GM23338 (cell line): Measurements from ENCODE around the gene SLC25A13. TPM values are rescaled to one million over a fixed set of nuclear protein-coding genes. Genes with fewer than 3 reads are reported as not detected.

Source experiments
- ATAC-seq: fragments of 200-7000 bp; cut with Tn5 transposase; 3 replicates; pipeline ENCODE4 v1.9.1; 2020
- DNase-seq: peaks from one replicate; pipeline ENCODE4 v3.0.0-alpha.2; 2015; ENCODE audit warnings: low spot score
- H2AFZ ChIP-seq: fragments of 200-600 bp; sonication (generic); 2 replicates; pipeline ENCODE4 v1.8.0; 2016; ENCODE audit warnings: antibody characterized with exemption, mild to moderate bottlenecking, moderate library complexity
- H3F3A ChIP-seq: fragments of 200-600 bp; sonication (generic); replicated peaks from 2 replicates; pipeline ENCODE4 v1.8.0; 2017; ENCODE audit warnings: antibody characterized with exemption, mixed run types, low read depth
- H3K27ac ChIP-seq: fragments of 200-600 bp; sonication (generic); 2 replicates; pipeline ENCODE4 v1.6.1; 2016; ENCODE audit warnings: low read depth
- H3K27me3 ChIP-seq: fragments of 200-600 bp; sonication (generic); 2 replicates; pipeline ENCODE4 v1.8.0; 2016; ENCODE audit warnings: mild to moderate bottlenecking, mixed run types, moderate library complexity; ENCODE audit not compliant: insufficient read depth
- H3K36me3 ChIP-seq: fragments of 200-600 bp; sonication (generic); 2 replicates; pipeline ENCODE4 v1.8.0; 2016; ENCODE audit warnings: mild to moderate bottlenecking; ENCODE audit not compliant: insufficient read depth
- H3K4me1 ChIP-seq: fragments of 200-600 bp; sonication (generic); 2 replicates; pipeline ENCODE4 v1.8.0; 2016; ENCODE audit warnings: mild to moderate bottlenecking, moderate library complexity; ENCODE audit not compliant: insufficient read depth
- H3K4me2 ChIP-seq: fragments of 200-600 bp; sonication (generic); 2 replicates; pipeline ENCODE4 v1.7.1; 2017; ENCODE audit warnings: mixed run types
- H3K4me3 ChIP-seq: fragments of 200-600 bp; sonication (generic); 2 replicates; pipeline ENCODE4 v1.6.1; 2016; ENCODE audit warnings: mixed run types
- H3K79me2 ChIP-seq: fragments of 200-600 bp; sonication (generic); replicated peaks from 2 replicates; pipeline ENCODE4 v1.8.0; 2017; ENCODE audit warnings: mild to moderate bottlenecking; ENCODE audit not compliant: insufficient read depth
- H3K9me2 ChIP-seq: fragments of 200-600 bp; sonication (generic); 2 replicates; pipeline ENCODE4 v1.8.0; 2017; ENCODE audit not compliant: insufficient read depth
- H4K20me1 ChIP-seq: fragments of 200-600 bp; sonication (generic); replicated peaks from 2 replicates; pipeline ENCODE4 v1.8.0; 2017; ENCODE audit warnings: mild to moderate bottlenecking; ENCODE audit not compliant: insufficient read depth
- H3K27ac Mint-ChIP-seq: 2 replicates; pipeline ENCODE4 v1.8.0; 2020; ENCODE audit warnings: inconsistent platforms, mild to moderate bottlenecking, moderate library complexity, mixed read lengths
- H3K27me3 Mint-ChIP-seq: 3 replicates; pipeline ENCODE4 v1.8.0; 2022; ENCODE audit warnings: low read depth, mild to moderate bottlenecking, moderate library complexity, mixed read lengths, inconsistent platforms; ENCODE audit not compliant: insufficient read depth, poor library complexity
- H3K36me3 Mint-ChIP-seq: 3 replicates; pipeline ENCODE4 v1.8.0; 2021; ENCODE audit warnings: low read depth, mild to moderate bottlenecking, inconsistent platforms, moderate library complexity, mixed read lengths
- H3K4me1 Mint-ChIP-seq: 3 replicates; pipeline ENCODE4 v1.8.0; 2020; ENCODE audit warnings: mild to moderate bottlenecking, inconsistent platforms, mixed read lengths
- H3K4me3 Mint-ChIP-seq: 3 replicates; pipeline ENCODE4 v1.8.0; 2021; ENCODE audit warnings: moderate library complexity, mild to moderate bottlenecking, inconsistent platforms, mixed read lengths
- H3K9me3 Mint-ChIP-seq: 3 replicates; pipeline ENCODE4 v1.8.0; 2020; ENCODE audit warnings: moderate library complexity, mild to moderate bottlenecking, inconsistent platforms, mixed read lengths
- CREB1 ChIP-seq: fragments of 250-450 bp; sonication (Bioruptor Pico); IDR thresholded peaks from 2 replicates; pipeline ENCODE4 v1.5.0; 2020; ENCODE audit warnings: low read depth, mild to moderate bottlenecking, moderate library complexity
- CTCF ChIP-seq, 2 experiments: fragments of 200-600 bp in 1 of 2; sonication (generic) in 1 of 2; conservative IDR thresholded peaks; 2 replicates each; pipeline versions ENCODE4 v1.5.1 to v1.6.1; 2016 to 2017; ENCODE audit warnings: antibody characterized with exemption in 2 of 2, low read depth in 2 of 2, mild to moderate bottlenecking in 2 of 2, moderate library complexity in 1 of 2
- ETS1 ChIP-seq: IDR thresholded peaks from 2 replicates; pipeline ENCODE4 v1.6.1; 2016; ENCODE audit warnings: antibody characterized with exemption
- EZH2 ChIP-seq: fragments of 200-600 bp; sonication (generic); IDR thresholded peaks from one replicate; pipeline ENCODE4 v1.8.0; 2017; ENCODE audit warnings: antibody characterized with exemption, mild to moderate bottlenecking, low read depth; ENCODE audit not compliant: unreplicated experiment
- EZH2phosphoT487 ChIP-seq: fragments of 200-600 bp; sonication (generic); IDR thresholded peaks from one replicate; pipeline ENCODE4 v1.8.1; 2018; ENCODE audit warnings: antibody characterized with exemption; ENCODE audit not compliant: unreplicated experiment
- JUNB ChIP-seq: IDR thresholded peaks from one replicate; pipeline ENCODE4 v1.6.1; 2016; ENCODE audit warnings: antibody characterized with exemption; ENCODE audit not compliant: unreplicated experiment
- NANOG ChIP-seq: IDR thresholded peaks from 2 replicates; pipeline ENCODE4 v1.6.1; 2016; ENCODE audit warnings: antibody characterized with exemption, borderline replicate concordance
- POLR2AphosphoS5 ChIP-seq: IDR thresholded peaks from 2 replicates; pipeline ENCODE4 v1.6.1; 2016; ENCODE audit warnings: antibody characterized with exemption, low read depth
- REST ChIP-seq: IDR thresholded peaks from one replicate; pipeline ENCODE4 v1.6.1; 2018; ENCODE audit warnings: antibody characterized with exemption; ENCODE audit not compliant: unreplicated experiment
- STAT1 ChIP-seq: IDR thresholded peaks from one replicate; pipeline ENCODE4 v1.6.1; 2016; ENCODE audit warnings: antibody characterized with exemption; ENCODE audit not compliant: unreplicated experiment
- ZNF114 ChIP-seq: fragments of 250-450 bp; sonication (Bioruptor Pico); IDR thresholded peaks from 2 replicates; pipeline ENCODE4 v1.5.0; 2020; ENCODE audit warnings: mild to moderate bottlenecking, moderate library complexity
- ZNF331 ChIP-seq: fragments of 250-450 bp; sonication (Bioruptor Pico); IDR thresholded peaks from 2 replicates; pipeline ENCODE4 v1.5.0; 2020; ENCODE audit warnings: low read depth, mild to moderate bottlenecking, moderate library complexity
- ZNF462 ChIP-seq: fragments of 250-450 bp; sonication (Bioruptor Pico); IDR thresholded peaks from 2 replicates; pipeline ENCODE4 v1.5.0; 2020; ENCODE audit warnings: mild to moderate bottlenecking, moderate library complexity
- polyA plus RNA-seq: library from polyadenylated mRNA; unstranded; fragments of >200 nt; fragmentation: Nextera tagmentation; extraction: Ambion mirVana; gene quantifications from 2 replicates; pipeline ENCODE4 v1.2.1, GENCODE V29; 2016
- total RNA-seq: library from RNA; depleted of rRNA; stranded (reverse); fragments of >200 nt; shearing (Covaris generic); gene quantifications from 2 replicates; pipeline ENCODE4 v1.2.3, GENCODE V29; 2014

The SLC25A13 gene
- total and polyA plus RNA-seq, 2 experiments from 2014 or later: 51.1 to 84.6 TPM

- Histone ChIP-seq H3F3A (no peaks in the 10 kb centered on the region), H3K36me3 (no peaks in the 10 kb centered on the region), H3K79me2 (no peaks in the 10 kb centered on the region), H3K27ac (no peak overlapping the region), H3K27me3 (no peaks in the 10 kb centered on the region), H3K4me1 (no peaks in the 10 kb centered on the region), H3K4me2 (no peak overlapping the region), H3K4me3 (no peak overlapping the region), H3K9me2 (no peaks in the 10 kb centered on the region), H2AFZ (no peak overlapping the region), H4K20me1 (no peaks in the 10 kb centered on the region)
- no peaks in the 10 kb centered on the region for H3K27me3 Mint-ChIP-seq
- ATAC-seq (no peak), DNase-seq (no peak)
- TF ChIP-seq EZH2 (no peak), ZNF462 (CRISPR knock-in tag) (no peak), ETS1 (no peak), STAT1 (no peak), EZH2phosphoT487 (no peak), REST (no peak), NANOG (no peak), ZNF331 (CRISPR knock-in tag) (no peak), CTCF (conservative IDR thresholded peaks at IDR 0.05; ENCODE audit: low read depth in 2 of 2) (no peak), ZNF114 (CRISPR knock-in tag) (no peak), CREB1 (no peak), POLR2AphosphoS5 (no peak), JUNB (no peak)
- H3K27ac Mint-ChIP-seq: no peak overlapping the region
- H3K36me3 Mint-ChIP-seq: no peaks in the 10 kb centered on the region
- H3K4me1 Mint-ChIP-seq: no peaks in the 10 kb centered on the region
- H3K9me3 Mint-ChIP-seq: no peaks in the 10 kb centered on the region
- H3K4me3 Mint-ChIP-seq: no peak overlapping the region
Observed at GRCh38 chr7:96090756-96091155, 231.1 kb downstream of the SLC25A13 start.
